ENCODE measurements around the gene SUMO1.

SUMO1 gene

DNA sequence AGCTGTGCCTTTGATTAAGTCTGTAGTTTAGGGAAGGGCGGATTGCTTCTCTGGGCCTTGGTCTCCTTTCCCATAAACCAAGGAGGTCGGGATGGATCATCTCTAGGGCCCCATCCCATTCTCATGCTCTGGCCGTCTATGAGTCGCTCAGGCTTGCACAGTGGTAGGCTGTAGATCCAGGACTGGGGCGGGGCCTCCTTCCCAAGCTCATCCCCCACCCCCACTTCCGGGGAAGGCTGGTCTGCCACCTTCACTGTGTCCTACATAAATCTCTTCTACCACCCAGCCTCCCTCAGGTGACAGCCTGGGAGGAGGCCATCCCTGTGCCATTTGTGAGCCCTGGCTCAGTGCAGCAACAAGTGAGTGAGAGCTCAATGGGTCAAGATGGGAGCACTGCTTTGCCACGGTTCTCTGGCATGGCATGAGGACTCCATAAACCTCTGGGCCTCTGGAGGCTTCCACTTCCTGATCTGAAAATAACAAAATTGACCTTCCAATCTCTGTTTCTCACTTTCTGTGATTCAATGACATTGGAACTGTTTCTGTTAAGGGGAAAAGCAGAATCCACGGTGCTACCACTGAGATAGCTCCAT lies 68.5 kb downstream of the SUMO1 start:
- no peak overlapping the region for H3K4me3 ChIP-seq (ENCODE audit: low read depth, low read length)
- no peak for DNase-seq (ENCODE audit: low read depth)
- no peak for TF ChIP-seq CTCF (IDR thresholded peaks at IDR 0.05; ENCODE audit: control insufficient read depth, extremely low read depth, insufficient read depth)

DNA sequence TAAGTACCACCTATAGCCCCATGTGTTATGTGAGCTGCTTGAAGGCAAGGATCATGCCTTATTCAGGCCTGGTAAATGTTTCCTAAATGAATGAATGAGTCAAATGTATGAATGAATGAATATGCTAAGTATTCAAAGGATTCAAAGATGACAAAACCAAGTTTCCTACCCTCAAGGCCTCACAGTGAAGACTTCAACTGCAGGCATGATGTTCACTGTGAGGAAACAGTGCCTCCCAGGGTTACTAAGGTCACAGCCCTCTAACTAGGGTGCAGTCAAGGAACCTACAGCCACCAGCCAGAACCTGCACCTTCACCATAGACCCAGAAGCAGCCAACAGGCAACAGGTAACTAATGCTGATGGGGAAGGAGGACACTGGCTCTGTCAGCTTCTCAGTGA lies 69.3 kb downstream of the SUMO1 start:
- H3K4me3 ChIP-seq (ENCODE audit: low read depth, low read length), result no peak overlapping the region
- DNase-seq (ENCODE audit: low read depth), result no peak
- TF ChIP-seq CTCF (IDR thresholded peaks at IDR 0.05; ENCODE audit: control insufficient read depth, extremely low read depth, insufficient read depth), result no peak

- H3K4me3 ChIP-seq (ENCODE audit: low read depth, low read length), result no peak overlapping the region
- no peak for DNase-seq (ENCODE audit: low read depth)
- TF ChIP-seq CTCF (IDR thresholded peaks at IDR 0.05; ENCODE audit: control insufficient read depth, extremely low read depth, insufficient read depth), result no peak
Measured at GRCh38 chr2:202165945-202166344, 72.5 kb downstream of the SUMO1 start.

GRCh38 chr2:202165208-202165607 lies 73.2 kb downstream of the SUMO1 start:
- DNase-seq (ENCODE audit: low read depth), result no peak

DNA sequence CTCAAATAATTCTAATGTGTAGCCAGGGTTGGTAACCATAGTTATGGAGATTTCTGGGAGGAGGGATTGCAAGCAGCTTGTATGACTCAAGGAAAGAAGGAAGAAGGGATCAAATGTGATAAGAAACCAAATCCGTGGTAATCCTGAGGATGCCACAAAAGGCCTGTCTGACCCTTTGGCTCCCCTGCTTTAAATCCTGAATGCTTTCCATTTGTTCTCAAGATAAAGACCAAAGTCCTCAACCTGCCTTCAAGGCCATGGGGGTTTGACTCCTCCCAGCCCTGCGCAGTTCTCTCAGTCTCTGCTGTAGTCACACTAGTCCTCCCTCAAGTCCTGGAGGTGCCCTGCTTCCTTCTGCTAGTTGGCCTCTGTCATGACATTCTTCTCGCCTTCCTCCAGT lies 74.0 kb downstream of the SUMO1 start:
- DNase-seq (ENCODE audit: low read depth), result no peak
- H3K4me3 ChIP-seq (ENCODE audit: low read depth, low read length), result no peak overlapping the region
- no peak for TF ChIP-seq CTCF (IDR thresholded peaks at IDR 0.05; ENCODE audit: control insufficient read depth, extremely low read depth, insufficient read depth)

More at GRCh38 chr2:202165208-202165607, 73.2 kb downstream of the SUMO1 start:
- TF ChIP-seq CTCF (IDR thresholded peaks at IDR 0.05; ENCODE audit: control insufficient read depth, extremely low read depth, insufficient read depth), result no peak
- no peak overlapping the region for H3K4me3 ChIP-seq (ENCODE audit: low read depth, low read length)

DNA sequence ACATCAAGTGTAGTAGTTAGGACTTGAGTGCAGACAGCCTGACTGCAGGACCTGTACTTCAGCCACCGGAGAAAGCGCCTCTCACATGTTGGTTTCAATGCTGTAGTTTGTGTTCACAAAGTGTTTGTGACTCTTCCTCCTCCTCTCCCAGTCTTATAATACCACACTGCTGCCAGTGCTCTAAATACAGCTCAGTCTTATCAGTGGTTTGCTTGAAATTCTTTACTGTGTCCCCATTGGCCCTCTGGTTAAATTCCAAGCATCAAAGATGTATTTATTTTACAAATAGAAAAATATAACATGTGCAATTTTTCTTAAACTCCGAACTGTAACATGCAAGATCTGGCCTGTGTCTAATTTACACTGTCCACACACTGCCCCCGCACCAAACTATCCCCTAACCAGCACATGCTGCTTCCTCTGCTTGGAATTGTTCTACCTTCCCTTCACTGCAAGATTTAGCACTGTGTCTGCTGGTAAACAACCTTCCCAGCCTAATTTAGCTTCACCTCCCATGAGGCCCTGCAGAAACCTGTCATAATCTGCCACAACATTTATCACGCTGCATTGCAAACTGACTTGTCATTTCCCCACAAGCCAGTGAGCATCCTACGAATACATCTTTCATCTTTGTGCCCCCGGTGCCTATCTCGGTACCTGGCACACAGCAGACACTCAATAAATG lies 77.1 kb downstream of the SUMO1 start:
- TF ChIP-seq CTCF (IDR thresholded peaks at IDR 0.05; ENCODE audit: control insufficient read depth, extremely low read depth, insufficient read depth), result no peak
- H3K4me3 ChIP-seq (ENCODE audit: low read depth, low read length), result no peak overlapping the region
- DNase-seq (ENCODE audit: low read depth), result no peak

- TF ChIP-seq CTCF (IDR thresholded peaks at IDR 0.05; ENCODE audit: control insufficient read depth, extremely low read depth, insufficient read depth), result peak; percentile 59
- peak; percentile 10 for DNase-seq (ENCODE audit: low read depth)
- H3K4me3 ChIP-seq (ENCODE audit: low read depth, low read length), result no peak overlapping the region
Measured at GRCh38 chr2:202158796-202159195, 79.6 kb downstream of the SUMO1 start.
